Stimulated activated CD8-positive, alpha-beta memory T cell treated with anti-CD3 and anti-CD28 coated beads, Interleukin-7, amount 100 ng/mL, for 1 hour (primary cell): ENCODE data around the gene KRT4.
"Not testable (repeated sequence)": the region's sequence is repeated elsewhere in the genome, so short reads cannot be mapped to it uniquely, and the experiment has no call there.

Experiments used
- DNase-seq, 2 donors: peaks; one replicate each; pipeline ENCODE4 v3.0.0-alpha.2; 2020; ENCODE audit warnings: low read depth in 2 of 2

The KRT4 gene

GRCh38 chr12:52813885-52814709 is at the start of gene KRT4:
KRT4 (minus strand) TSS chr12:52814116; CDS start chr12:52814058, 58 bp downstream.
- DNase-seq: no peak

DNA sequence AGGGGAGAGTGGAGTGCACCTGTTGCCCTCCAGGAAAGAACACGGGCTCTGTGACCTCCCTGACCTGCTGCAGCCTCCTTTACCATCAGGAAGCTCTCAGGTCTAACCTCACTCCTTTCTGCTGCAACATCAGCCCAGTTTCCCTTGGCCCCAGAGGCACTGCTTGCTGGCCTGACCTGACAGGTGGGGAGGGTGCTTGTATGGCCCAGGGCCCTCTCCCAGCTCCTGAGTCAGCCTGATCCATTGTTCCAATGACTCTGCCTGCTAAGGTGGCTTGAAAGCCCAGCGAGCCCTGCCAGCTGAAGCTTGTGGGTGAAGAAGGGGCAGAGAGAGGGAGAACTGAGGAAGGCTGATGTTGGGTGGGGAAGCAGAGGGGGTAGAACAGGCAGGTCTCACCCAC is 48.1 kb upstream of the KRT4 start:
- DNase-seq: no peak

DNA sequence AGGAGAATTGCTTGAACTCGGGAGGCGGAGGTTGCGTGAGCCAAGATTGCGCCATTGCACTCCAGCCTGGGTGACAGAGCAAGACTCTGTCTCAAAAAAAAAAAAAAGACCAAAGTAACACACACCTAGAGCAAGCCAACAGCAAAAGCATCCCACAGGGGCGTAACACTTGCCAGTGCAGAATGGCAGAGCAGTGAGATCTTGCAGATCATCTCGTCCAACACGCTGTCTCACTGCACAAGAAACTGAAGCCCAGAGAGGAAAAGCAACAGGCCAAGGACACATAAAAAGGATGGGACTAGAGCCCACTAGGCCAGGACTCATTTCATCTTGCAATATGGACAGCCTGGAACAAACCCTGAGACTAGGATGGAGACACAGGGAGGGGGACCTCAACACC is 47.6 kb upstream of the KRT4 start:
- DNase-seq: no peak

DNA sequence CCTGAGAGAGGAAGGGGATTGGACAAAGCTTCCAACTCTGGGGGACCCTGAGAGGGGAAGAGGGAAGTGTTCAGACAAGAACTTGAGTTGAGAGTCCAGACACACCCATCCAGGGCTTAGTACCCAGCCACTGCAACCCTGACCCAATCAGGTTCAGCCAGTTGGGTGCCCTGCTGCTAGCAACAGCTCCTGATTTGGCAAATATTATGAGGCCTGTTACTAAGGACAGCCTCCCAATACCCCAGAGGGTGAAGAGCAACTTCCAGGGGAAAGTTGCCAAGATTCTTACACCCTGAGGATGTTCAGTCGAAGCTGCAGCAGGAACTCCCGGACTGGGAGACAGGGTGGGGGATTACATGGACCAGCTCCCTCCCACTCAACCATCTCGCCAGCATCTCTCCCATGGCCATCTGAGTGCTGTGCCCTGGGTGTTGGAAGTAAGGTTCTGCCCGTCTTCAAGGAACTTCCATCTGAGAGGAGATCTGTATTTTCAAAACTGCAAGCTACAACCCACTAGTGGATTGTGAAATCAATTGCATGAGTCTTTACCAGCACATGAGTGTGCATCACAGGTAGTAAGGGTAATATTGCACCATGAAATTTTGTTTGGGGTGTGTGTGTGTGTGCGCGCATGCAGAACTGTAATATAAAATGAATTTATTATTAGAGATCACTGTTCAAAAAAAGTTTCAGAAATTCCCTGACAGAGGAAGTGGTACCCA is 46.3 kb upstream of the KRT4 start:
- DNase-seq: no peak

GRCh38 chr12:52857500-52857899 is 43.6 kb upstream of the KRT4 start:
- no peak for DNase-seq

DNA sequence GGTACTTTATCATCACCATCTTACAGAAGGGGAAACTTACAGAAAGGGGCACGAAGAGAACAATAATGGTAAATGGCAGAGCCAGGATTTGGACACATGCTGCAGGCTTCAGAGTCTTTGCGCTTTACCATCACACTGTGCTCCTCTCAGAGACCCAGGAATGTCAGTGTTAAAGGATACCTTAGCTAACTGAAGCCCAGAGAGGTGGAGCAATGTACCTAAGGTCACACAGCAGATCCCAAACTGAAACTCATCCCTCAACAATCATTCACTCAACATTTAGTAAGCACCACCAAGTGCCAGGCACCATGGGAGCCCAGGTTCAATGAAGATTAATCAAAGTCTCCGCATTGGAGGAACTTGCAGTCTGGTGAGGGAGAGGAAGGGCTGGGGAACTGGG is 42.9 kb upstream of the KRT4 start:
- no peak for DNase-seq

GRCh38 chr12:52856077-52856476 is 42.2 kb upstream of the KRT4 start:
- not testable (repeated sequence) for DNase-seq

GRCh38 chr12:52851787-52852186 is 37.9 kb upstream of the KRT4 start:
- DNase-seq: no peak

GRCh38 chr12:52850681-52851080 is 36.8 kb upstream of the KRT4 start:
- no peak for DNase-seq

DNA sequence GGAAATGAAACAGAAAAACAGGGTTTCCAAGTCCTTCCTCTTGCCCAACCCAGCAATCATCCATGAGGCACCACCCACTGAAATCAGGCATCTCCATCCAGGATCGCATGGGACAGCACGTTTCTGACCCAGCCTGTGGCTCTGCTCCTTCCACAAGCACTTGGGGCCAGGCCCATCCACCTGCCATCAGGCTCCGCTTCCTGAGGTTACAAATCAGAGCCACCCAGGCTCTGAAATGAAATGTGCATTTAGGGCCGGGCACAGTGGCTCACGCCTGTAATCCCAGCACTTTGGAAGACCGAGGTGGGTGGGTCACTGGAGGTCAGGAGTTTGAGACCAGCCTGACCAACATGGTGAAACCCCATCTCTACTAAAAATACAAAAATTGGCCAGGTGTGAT is 35.6 kb upstream of the KRT4 start:
- no peak for DNase-seq

GRCh38 chr12:52848661-52849255 is 34.8 kb upstream of the KRT4 start, which contains the start of gene KRT78:
KRT78 (minus strand) TSS chr12:52848994; CDS start chr12:52848930, 64 bp downstream.
- no peak for DNase-seq

DNA sequence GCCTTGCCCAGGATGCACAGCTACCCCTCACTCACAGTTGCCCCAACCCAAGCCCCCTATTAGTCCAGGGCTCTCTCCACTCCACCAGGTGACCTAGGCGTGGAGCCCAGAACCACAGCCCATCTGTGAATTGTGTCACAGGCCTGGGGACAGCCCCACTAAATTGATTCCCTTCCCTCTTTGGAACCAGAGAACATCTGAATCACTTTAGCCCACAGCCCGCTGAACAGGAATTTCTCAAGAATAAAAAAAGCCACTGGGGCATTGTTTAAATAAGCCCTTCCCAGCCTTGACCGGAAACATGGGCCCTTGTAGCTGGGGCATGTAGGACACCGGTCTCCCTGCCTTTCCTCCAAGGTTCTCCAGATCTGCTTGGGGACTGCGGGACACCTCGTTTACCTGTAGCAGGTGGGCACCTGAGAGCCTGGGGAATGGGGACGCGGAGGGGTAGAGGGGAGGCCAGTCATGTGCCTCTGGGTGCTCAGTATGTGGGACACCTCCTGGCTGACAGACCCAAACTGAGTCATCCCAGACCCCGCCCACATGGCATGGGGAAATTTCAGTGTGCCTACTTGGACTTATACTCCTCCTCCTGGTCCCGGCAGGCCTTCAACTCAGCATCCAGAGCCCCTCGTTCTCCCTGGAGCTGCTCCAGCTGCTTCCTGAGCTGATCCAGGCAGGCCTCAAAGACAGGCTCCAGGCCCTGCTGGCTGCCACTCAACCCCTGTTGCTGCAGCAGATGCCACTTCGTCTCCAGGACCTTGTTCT is 33.6 kb upstream of the KRT4 start:
- DNase-seq: no peak

DNA sequence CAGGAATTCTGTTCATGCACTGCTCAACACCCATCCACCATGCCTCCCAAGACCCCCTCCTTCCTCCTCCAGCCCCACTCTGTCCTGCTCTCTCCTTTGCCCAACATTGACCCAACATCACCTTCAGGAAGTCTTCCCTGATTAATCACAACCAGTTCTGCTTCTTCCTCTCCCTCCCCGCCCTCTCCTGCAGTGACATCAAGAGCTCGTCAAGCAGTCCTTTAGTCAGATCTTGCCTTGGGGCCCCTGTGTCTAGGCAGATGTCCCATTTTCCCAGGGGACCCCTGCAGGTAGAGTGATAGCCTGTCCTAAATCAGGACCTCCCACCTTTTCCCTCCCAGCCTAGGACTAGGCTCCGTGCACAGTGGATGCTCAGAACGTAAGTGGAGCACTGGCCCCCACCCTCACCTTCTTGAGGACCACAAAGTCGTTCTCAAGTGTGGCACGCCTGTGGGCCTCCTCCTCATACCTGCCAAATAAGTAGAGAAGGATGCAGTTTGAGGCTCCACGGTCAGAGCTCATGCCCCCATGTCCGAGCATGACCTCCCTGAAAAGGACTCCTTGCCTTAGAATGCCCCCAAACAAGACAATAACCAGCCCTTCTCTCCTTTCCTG is 32.5 kb upstream of the KRT4 start:
- no peak for DNase-seq

DNA sequence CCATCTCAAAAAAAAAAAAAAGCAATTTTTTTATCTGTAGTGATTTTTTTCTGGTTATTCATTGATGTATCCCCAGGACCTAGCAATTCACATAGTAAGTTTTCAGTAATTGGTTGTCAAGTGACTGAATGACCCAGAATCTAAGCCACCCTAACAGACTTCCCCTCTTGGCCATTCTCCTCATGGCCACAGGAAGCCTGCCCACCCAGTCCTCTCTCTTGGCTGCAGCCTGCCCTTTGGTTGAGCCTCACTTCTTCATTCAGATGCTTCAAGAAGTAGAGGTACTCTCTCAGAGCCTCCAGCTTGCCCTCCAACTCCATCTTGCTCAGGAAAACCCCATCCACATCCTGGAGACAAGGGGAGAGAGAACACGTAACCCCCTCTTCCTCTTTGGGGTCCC is 32.0 kb upstream of the KRT4 start:
- DNase-seq: no peak

GRCh38 chr12:52844386-52844785 is 30.5 kb upstream of the KRT4 start:
- DNase-seq: no peak

- no peak for DNase-seq
These were observed 25.7 kb upstream of the KRT4 start for GRCh38 chr12:52839436-52840105.

- DNase-seq: no peak
These were observed 24.9 kb upstream of the KRT4 start for GRCh38 chr12:52838609-52839435.

GRCh38 chr12:52837781-52838608 is 24.1 kb upstream of the KRT4 start:
- no peak for DNase-seq

DNA sequence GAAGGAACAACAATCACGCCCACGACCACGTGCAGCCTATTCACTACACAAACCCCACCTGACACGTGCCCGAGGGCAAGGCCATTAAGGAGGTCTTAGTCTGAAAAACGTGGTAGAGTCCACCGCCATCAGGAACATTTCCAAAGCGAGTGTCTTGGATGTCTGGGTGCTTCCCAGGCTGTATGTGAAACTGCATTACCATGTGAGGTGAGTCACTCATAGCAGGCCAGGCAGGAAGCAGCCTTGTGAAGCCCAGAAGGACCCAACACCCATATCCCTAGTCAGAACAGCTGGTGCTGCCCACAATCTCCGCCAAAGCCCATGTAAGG is 23.5 kb upstream of the KRT4 start:
- DNase-seq: no peak
